HUES48 (cell line): Measurements from ENCODE around the gene NCKIPSD.

Source experiments
- H3K27ac ChIP-seq: one replicate; pipeline ENCODE4 v1.7.0; 2013; ENCODE audit warnings: low read depth, low read length, inconsistent platforms
- H3K27me3 ChIP-seq: 2 replicates; pipeline ENCODE4 v1.6.1; 2013; ENCODE audit warnings: mild to moderate bottlenecking, low read length; ENCODE audit not compliant: control insufficient read depth, insufficient read depth
- H3K36me3 ChIP-seq: 2 replicates; pipeline ENCODE4 v1.6.1; 2013; ENCODE audit warnings: low read length; ENCODE audit not compliant: control insufficient read depth, insufficient read depth
- H3K4me1 ChIP-seq: 2 replicates; pipeline ENCODE4 v1.6.1; 2013; ENCODE audit warnings: mild to moderate bottlenecking, low read length; ENCODE audit not compliant: control insufficient read depth, insufficient read depth
- H3K4me3 ChIP-seq: 2 replicates; pipeline ENCODE4 v1.5.1; 2013; ENCODE audit warnings: mild to moderate bottlenecking, low read depth, low read length
- H3K9ac ChIP-seq: 2 replicates; pipeline ENCODE4 v1.6.1; 2013; ENCODE audit warnings: mild to moderate bottlenecking, low read depth, low read length, moderate library complexity
- H3K9me3 ChIP-seq: 2 replicates; pipeline ENCODE4 v1.6.1; 2013; ENCODE audit warnings: low read length; ENCODE audit not compliant: control insufficient read depth, insufficient read depth

Gene NCKIPSD

DNA sequence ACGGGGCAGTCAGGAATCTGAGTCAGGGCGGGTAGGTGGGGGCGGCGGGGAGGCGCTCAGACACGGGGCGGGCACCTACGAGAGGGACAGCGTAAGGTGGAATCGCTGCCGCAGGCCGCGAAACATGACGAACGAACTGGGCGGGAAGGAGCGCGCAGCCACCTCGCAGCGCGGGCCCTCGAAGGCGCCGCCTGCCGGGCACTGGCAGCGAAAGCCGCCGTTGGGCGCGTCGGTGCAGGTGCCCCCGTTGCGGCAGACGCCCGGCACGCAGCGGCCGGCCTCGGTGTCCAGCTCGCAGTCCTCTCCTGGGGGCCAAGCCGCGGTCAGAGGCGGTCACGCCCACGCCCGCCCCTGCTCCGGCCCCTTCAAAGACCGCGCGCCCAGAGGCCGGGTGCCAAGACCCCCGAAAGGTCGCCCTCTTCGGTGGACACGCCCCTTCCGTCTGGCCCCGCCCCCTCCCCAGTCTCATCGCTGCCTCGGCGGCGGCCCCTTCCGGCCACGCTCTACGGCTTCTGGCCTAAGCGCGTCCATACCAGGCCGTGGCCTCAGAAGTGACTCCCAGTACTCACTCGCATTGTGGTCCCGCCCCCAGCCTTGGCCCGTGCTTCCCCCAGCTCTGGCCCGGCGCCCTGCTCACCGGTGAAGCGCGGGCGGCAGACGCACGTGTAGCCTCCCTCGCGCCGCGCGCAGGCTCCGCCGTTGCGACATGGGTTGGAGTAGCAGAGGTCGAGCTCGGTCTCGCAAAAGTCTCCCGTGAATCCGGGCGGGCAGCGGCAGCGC, 29.5 kb downstream of the NCKIPSD start:
- Histone ChIP-seq H3K4me3 (peak overlapping the region; percentile 58; the same call in 1 of the 2 replicates), H3K36me3 (peaks cover 49% of the 10 kb centered on the region), H3K4me1 (peaks cover 4% of the 10 kb centered on the region; the same call in 1 of the 2 replicates), H3K9ac (peak overlapping the region; percentile 19; the same call in 1 of the 2 replicates), H3K9me3 (no peaks in the 10 kb centered on the region), H3K27me3 (no peaks in the 10 kb centered on the region), H3K27ac (peak overlapping the region; percentile 38)

DNA sequence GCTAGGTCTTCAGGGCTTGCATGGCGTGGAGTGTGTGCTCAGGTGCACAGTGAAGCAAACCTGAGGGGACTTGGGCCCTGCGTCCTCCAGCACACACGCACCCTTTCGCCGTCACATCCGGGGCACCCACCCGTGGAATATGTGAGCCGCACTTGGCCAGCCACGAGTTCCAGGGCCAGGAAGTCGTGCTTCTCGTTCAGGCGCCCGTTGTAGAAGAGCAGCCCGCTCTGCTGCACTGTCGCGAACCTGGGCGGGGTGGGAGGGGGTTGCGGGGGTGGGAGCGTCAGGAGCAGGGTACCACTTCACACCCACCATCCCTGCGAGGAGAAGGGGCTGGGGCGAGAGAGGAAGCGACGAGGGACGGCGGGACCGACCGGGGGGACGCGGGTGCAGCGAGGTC, 30.1 kb downstream of the NCKIPSD start:
- H3K36me3 ChIP-seq = peaks cover 53% of the 10 kb centered on the region
- H3K27me3 ChIP-seq = no peaks in the 10 kb centered on the region
- H3K9me3 ChIP-seq = no peaks in the 10 kb centered on the region
- H3K4me3 ChIP-seq = peak overlapping the region; percentile 58
- H3K4me1 ChIP-seq = peaks cover 4% of the 10 kb centered on the region; the same call in 1 of the 2 replicates
- no peak overlapping the region for H3K27ac ChIP-seq
- no peak overlapping the region for H3K9ac ChIP-seq

DNA sequence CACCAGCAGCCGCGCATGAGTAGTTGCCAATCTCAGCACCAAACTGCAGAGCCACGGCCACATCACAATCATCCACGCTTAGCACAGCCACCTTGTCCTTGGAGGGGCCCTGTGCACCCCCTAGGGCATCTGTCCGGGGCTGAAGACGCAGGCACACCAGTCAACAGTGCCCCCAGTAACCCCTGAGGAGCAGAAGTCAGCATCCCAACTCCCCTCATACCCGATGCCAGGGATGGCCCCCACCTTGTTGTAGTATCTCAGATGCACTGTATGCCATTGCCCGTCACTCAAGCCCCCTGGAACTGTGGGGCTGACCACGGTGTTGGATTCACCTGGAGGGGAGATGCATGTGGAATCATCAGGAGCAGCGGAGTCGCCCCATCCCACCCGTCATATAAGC, 30.7 kb downstream of the NCKIPSD start:
- peaks cover 52% of the 10 kb centered on the region for H3K36me3 ChIP-seq
- H3K27ac ChIP-seq = no peak overlapping the region
- peak overlapping the region; percentile 44; the same call in 1 of the 2 replicates for H3K4me3 ChIP-seq

DNA sequence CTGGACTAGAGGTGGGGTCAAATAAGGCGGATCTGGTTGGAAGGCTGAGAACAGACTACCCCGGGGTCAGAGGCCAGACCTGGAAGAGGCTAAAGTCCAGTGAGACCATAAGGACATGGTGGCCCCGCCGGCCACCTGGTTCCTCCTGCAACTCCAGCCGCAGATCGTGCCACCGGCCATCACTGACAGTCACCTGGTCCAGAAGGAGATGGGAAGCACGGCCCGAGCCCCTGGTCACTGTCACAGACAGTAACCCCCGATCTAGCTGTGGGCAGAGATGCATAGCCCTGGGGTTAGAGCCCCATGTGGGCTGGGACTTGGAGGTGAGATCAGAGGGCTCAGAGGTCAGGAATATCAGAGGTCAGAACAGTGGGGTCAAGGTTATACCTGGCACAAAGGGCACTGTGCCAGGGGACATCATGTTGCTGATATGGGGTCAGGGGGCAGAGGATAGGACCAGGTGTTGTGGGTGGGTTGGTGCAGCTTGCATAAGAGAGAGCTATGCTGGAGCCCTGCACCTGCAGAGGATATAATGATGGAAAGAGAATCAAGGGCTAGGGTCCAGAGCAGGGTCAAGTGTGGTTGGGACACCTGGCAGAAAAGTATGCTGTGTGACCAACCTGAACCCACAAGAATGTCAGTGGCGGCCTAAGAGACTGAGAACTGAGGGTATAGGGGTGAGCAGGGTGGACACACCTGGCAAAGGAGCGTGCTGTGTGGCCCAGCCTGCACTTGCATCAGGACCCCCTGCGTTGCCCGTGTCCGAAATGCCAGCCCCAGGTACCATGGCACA, 32.6 kb downstream of the NCKIPSD start:
- Histone ChIP-seq H3K4me3 (no peak overlapping the region), H3K27ac (no peak overlapping the region), H3K9me3 (no peaks in the 10 kb centered on the region), H3K36me3 (peaks cover 52% of the 10 kb centered on the region), H3K9ac (no peak overlapping the region), H3K27me3 (no peaks in the 10 kb centered on the region), H3K4me1 (peaks cover 4% of the 10 kb centered on the region; the same call in 1 of the 2 replicates)

More for the DNA sequence above, 30.7 kb downstream of the NCKIPSD start:
- peaks cover 4% of the 10 kb centered on the region; the same call in 1 of the 2 replicates for H3K4me1 ChIP-seq
- H3K27me3 ChIP-seq = no peaks in the 10 kb centered on the region
- H3K9me3 ChIP-seq = no peaks in the 10 kb centered on the region
- no peak overlapping the region for H3K9ac ChIP-seq

DNA sequence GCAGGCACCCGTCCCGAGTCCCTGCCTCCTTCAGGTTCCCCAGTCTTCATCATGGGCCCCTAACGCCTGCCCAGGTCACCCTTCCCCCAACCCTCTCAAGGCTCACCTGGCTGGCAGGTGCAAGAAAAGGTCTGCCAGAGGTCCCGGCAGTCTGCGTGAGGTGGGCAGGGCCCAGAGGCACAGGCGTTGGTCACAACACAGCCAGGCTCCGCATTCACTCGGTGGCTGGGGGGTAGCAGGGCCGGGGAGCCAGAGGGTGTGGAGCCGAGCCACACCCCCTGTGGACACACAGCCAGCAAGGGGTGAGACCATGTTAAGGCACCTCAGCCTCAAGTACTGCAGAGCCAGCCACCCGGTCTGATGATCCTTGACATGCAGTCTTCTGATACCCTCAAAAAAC, 33.9 kb downstream of the NCKIPSD start:
- no peaks in the 10 kb centered on the region for H3K9me3 ChIP-seq
- H3K4me1 ChIP-seq = peaks cover 3% of the 10 kb centered on the region; the same call in 1 of the 2 replicates
- no peak overlapping the region for H3K4me3 ChIP-seq
- H3K9ac ChIP-seq = no peak overlapping the region
- H3K27ac ChIP-seq = no peak overlapping the region
- H3K36me3 ChIP-seq = peaks cover 56% of the 10 kb centered on the region
- no peaks in the 10 kb centered on the region for H3K27me3 ChIP-seq

DNA sequence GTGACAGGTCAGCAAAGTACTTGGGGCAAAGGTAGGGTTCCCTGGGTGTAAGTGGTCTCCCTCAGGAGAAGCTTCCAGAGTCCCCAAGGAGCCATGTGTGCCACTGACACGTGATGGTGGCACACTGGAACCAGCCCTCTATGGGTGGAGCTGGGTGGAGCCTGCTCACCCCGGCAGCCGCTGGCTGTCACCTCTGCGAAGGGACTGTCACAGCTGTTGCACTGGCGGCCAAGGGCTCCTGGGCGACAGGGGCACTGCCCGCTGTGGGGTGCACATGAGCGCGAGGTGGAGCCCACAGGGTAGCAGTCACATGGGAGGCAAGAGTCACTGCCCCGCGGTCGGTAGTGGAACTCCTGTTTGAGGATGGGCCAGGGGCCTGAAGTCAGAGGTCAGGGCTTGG, 35.0 kb downstream of the NCKIPSD start:
- no peak overlapping the region for H3K9ac ChIP-seq
- no peaks in the 10 kb centered on the region for H3K27me3 ChIP-seq
- H3K9me3 ChIP-seq = no peaks in the 10 kb centered on the region
- no peak overlapping the region for H3K4me3 ChIP-seq
- H3K27ac ChIP-seq = no peak overlapping the region
- H3K4me1 ChIP-seq = no peaks in the 10 kb centered on the region
- peaks cover 66% of the 10 kb centered on the region for H3K36me3 ChIP-seq

DNA sequence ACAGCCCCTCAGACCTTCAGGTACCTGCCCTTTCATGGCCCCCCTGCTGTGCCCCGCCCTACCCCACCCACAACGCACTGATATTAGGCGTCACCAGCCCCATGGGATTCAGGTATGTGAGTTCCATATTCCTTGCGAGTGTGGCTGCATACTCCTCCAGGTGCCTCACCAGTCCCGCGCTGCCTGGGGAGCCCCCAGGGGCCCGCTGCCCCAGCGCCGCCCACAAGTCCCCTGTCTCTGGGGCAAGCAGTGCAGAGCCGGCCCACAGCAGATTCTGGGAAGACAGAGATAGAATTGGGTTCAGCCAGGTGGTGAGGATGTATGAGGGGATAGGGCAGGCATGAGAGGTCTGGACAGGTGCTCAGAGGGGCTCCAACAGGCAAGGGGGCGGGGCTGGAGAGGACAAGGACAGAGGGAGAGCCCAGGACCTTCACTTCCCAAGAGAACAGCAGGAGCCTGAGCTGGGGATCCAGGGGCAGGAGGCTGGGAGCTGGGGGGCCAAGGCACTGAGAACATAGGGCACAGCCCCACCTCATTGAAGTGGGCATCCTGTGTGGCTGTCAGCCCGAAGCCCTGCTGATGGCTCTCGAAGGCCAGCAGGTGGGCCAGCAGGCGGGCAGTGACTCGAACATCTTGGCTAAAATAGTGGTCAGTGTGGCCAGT, 37.4 kb downstream of the NCKIPSD start:
- H3K4me1 ChIP-seq = no peaks in the 10 kb centered on the region
- no peaks in the 10 kb centered on the region for H3K27me3 ChIP-seq
- H3K36me3 ChIP-seq = peaks cover 79% of the 10 kb centered on the region
- H3K27ac ChIP-seq = no peak overlapping the region
- H3K4me3 ChIP-seq = no peak overlapping the region
- H3K9me3 ChIP-seq = no peaks in the 10 kb centered on the region
- no peak overlapping the region for H3K9ac ChIP-seq

DNA sequence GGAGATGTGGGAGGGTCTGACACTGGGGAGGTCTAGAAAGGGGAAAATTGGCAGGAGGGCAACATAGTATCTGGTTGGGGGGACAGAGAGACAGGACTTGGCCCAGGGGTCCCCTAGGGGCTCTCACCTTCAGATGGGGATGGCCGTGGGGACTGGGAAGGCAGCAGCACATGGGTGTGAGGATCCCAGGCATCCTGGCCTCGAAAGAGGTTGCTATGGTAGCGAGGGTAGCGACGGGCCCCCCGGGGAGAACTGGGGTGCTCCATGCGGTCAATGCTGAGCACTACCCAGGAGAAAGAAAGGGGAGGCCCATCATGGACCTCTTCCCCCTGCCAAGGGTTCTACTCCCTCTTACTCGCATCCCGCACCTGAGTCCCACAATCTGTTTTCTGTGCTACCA, 38.0 kb downstream of the NCKIPSD start:
- no peaks in the 10 kb centered on the region for H3K27me3 ChIP-seq
- H3K27ac ChIP-seq = no peak overlapping the region
- H3K36me3 ChIP-seq = peaks cover 79% of the 10 kb centered on the region
- H3K4me1 ChIP-seq = no peaks in the 10 kb centered on the region
- H3K9ac ChIP-seq = no peak overlapping the region
- H3K4me3 ChIP-seq = no peak overlapping the region
- no peaks in the 10 kb centered on the region for H3K9me3 ChIP-seq

DNA sequence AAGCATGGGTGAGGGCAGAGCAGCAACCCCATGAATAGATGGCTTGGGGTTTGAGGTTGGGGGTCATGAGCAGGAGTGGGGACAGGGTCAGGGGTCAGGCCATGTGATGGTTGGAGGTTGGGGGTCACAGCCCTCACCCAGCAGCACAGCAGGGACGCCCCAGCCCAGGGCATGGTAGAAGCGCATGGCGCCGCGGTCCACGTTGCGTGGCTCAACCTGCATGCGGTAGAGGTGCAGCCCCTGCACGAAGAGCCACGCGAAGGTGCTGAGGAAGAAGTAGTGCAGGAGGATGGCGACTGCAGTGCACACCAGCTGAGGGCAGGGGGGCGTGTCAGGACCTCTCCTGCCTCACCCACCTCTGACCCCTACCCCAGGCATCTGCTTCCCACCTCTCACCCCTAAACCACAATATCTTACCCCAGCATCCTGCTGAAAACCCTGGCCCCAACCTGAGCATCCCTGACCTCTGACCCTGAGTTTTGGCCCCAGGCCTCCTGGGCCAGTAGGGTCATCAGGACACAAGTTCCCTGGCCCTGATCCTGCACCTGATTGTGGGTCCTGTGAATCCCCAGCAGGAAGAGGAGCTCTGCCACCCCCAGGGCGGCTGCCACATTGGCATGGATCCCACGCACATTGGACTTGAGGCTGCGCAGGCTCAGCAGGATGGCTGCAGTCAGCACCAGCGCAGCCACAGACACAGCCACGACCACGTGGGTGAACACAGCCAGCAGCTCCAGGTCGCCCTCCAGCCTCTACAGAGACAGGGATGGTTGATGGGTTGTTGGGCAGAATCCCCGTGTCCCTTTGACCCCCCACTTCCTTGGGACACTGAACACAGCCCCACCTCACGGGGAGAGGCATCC, 40.6 kb downstream of the NCKIPSD start:
- no peak overlapping the region for H3K27ac ChIP-seq
- no peak overlapping the region for H3K9ac ChIP-seq
- no peaks in the 10 kb centered on the region for H3K4me1 ChIP-seq
- no peaks in the 10 kb centered on the region for H3K27me3 ChIP-seq
- no peaks in the 10 kb centered on the region for H3K9me3 ChIP-seq
- H3K4me3 ChIP-seq = no peak overlapping the region
- H3K36me3 ChIP-seq = peaks cover 91% of the 10 kb centered on the region

DNA sequence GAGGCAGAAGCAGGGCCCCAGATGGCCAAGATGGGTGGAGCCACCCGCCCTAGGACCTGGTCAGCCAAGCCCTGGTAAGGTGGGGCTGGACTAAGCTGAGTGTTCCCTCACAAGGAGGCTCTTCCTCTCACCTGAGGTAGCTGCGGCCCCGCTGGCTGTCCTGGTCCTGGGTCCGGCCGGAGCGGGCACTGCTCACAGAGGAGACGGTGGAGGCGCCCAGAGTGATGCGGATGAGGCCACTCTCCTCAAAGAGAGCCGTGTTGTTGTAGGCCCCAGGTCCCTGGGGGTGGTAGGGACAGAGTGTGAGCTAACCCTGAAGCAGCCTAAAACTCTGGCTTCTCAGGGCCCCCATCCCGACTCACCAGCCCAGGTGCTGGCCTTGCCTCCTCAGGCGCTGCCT, 43.1 kb downstream of the NCKIPSD start:
- Histone ChIP-seq H3K9ac (no peak overlapping the region), H3K4me1 (no peaks in the 10 kb centered on the region), H3K27me3 (no peaks in the 10 kb centered on the region), H3K27ac (no peak overlapping the region), H3K9me3 (no peaks in the 10 kb centered on the region), H3K36me3 (peaks cover 83% of the 10 kb centered on the region), H3K4me3 (no peak overlapping the region)
